HG03457 (cell line): Measurements from ENCODE around the gene OTUD7B.
"Not testable (repeated sequence)": the region's sequence is repeated elsewhere in the genome, so short reads cannot be mapped to it uniquely, and the experiment has no call there.

Experiments
- ATAC-seq: cut with Tn5 transposase; IDR thresholded peaks from one replicate; pipeline ENCODE4 v1.9.1; 2021; ENCODE audit warnings: moderate number of reproducible peaks; ENCODE audit not compliant: unreplicated experiment

The OTUD7B gene

DNA sequence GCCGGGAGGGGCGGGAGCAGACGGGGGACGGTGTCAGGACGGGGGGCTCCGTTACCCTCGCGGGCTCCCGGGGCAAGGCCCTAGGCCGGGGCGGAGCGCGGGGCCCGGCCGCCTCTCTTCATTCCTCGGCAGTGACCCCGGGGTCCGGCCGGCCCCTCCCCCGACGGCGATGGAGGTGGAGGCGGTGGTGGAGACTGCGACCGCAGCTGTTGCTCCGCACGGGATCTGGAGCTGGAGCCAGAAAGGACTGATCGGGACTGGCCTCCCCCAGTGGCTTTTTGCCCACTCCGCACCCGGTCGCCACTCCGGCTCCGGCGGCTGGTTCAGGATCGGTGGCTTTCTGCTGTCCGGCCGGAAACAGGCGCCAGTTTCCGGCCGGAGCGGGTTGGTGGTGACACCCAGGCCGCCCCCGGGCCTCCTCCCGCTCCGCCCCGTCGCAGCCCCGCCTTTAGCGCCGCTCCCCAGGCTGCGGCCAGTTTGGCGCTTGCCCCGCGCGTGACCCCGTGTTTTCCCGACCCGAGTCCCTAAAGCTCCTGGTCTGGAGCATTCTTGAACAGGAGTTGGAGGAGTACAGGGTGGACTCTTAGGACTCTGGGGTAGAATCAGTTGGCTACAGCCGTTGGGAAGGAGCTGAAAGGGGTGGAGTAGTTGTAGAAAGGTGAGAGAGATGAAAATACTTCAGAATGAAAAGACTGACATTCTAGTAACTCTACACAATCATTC lies at the start of gene OTUD7B:
TSS of gene OTUD7B (minus strand) at position 334 of the 723 bp plus-strand sequence. CDS start 33,216 bp downstream, outside the sequence.
- peak; percentile 57 for ATAC-seq

- ATAC-seq = no peak
Measured at GRCh38 chr1:150060260-150060659, 49.7 kb upstream of the OTUD7B start.

DNA sequence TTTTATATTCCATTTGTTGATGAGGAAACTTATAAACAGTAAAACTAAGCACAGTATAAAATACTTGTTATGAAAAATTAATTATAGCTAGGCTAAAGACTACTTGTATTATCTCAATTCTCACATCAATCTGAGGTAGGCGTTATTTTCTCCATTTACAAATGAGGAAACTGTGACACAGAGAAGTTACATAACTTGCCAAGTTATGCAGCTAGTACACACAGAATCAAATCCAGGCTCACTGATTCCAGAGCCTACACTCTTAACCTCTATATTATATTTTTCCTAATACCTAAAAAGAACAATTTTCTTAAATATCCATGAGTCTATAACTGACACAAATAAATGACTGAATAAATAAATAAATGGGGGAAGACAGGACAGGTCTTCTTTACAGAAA lies 45.9 kb upstream of the OTUD7B start:
- ATAC-seq = no peak

- ATAC-seq = not testable (repeated sequence)
Measured at GRCh38 chr1:150055507-150055906, 45.0 kb upstream of the OTUD7B start.

- ATAC-seq = no peak
Measured at GRCh38 chr1:150053926-150054325, 43.4 kb upstream of the OTUD7B start.

GRCh38 chr1:150051905-150052412 lies 41.4 kb upstream of the OTUD7B start:
- not testable (repeated sequence) for ATAC-seq

- ATAC-seq = no peak
Measured at GRCh38 chr1:150051089-150051373, 40.5 kb upstream of the OTUD7B start.

DNA sequence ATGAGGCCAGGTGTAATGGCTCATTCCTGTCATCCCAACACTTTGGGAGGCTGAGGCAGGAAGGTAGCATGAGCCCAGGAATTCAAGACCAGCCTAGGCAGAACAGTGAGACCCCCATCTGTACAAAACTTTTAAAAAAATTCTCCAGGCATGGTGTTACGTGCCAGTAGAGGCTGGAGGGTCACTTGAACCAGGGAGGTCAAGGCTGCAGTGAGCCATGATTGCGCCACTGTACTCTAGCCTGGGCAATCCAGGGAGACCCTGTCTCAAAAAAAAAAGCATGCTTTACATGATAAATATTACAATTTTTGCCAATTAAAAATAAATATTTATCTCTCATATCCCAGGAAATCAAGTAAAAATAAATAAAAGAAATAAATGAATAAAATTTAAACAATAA lies 39.4 kb upstream of the OTUD7B start:
- ATAC-seq = no peak

- ATAC-seq = no peak
Measured at GRCh38 chr1:150034336-150034735, 23.8 kb upstream of the OTUD7B start.

DNA sequence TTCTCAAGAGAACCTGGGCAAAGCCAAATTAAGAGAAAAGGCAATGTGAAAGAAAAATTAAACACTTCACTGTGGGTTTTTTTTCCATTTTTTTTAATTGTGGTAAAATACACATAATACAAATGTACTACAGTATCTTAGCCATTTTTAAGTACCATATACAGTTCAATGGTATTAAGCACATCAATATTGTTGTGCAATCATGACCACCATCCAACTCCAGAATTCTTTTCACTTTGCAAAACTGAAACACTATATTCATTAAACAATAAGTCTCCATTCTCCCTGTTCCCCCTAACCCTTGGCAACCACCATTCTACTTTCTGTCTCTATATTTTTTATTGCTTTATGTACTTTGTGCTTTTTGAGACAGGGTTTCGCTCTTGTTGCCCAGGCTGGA lies 17.8 kb upstream of the OTUD7B start:
- no peak for ATAC-seq

- no peak for ATAC-seq
Measured at GRCh38 chr1:150024156-150024555, 13.6 kb upstream of the OTUD7B start.

- no peak for ATAC-seq
Measured at GRCh38 chr1:150022357-150022756, 11.8 kb upstream of the OTUD7B start.

DNA sequence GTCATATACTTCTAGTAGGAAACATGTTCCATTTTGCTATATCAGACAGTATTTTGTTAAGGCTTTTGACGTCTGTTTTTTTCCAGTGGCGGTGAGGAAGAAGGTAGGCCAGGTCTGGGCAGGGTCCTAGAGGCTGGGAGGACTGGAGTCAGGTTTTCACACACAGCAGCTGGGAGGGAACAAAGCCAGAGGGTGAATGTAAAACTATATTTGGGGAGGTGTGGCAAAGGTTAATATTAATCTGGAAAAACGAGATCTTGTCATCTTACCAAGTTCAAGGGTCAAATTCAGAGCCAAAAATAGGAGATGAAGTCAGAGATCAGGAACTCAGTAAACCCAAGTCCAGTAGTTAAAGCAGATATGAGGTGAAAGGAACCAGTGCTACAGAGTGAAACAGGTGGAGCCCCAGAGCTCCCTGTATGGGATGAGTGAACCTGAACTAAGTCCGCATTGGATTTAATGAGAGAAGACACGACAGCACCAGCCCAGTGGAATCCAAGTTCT lies 10.7 kb upstream of the OTUD7B start:
- no peak for ATAC-seq

- no peak for ATAC-seq
Measured at GRCh38 chr1:150020711-150021110, 10.2 kb upstream of the OTUD7B start.

GRCh38 chr1:150018165-150018564 lies 7.6 kb upstream of the OTUD7B start:
- ATAC-seq = no peak

- ATAC-seq = no peak
Measured at GRCh38 chr1:150017206-150017750, 6.8 kb upstream of the OTUD7B start.

DNA sequence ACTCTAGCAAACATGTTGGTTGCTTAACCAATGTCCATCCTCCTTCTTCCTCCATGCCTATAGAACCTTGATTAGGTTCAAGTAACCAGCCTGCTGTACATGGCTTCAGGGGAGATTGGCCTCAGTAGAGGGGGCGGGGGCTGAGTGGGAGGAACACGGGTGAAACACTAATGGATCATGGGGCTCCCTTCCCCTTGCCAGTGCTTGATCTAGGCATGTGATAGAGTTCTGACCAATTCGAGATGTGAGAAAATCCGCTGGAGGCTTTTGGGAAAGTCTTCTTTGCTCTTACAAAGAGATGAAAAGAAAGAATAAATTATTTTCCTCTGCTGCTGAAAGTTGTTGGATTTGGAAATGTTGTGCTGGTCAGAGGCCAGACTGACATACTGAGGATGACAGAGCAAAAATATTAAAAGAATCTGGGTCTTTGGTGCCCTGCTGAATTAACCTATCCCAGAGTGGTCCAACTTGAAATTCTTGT lies 5.2 kb upstream of the OTUD7B start:
- ATAC-seq = no peak

GRCh38 chr1:150012611-150013010 lies 2.1 kb upstream of the OTUD7B start:
- no peak for ATAC-seq

- no peak for ATAC-seq
Measured at GRCh38 chr1:150009604-150010392, 728 bp downstream of the OTUD7B start.

DNA sequence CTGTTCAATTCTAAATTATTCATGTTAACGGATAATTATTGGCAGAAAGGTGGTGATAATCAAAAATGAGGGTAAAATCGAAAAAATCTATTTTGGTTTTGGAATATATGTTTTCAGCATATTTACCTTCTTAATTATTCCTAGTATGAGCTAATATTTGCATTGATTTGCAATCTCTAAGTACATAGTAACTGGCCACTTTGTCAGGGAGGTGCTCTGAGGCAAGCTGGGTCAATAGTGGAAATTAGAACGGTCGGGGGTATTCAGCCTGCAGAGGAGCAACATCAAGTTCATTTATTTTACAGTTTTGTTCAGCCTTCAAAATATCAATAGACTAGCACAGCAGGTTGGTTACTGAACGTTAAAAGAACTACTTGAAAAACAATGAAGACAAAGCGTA lies 1.8 kb downstream of the OTUD7B start:
- ATAC-seq = no peak

GRCh38 chr1:150006881-150007421 lies 3.6 kb downstream of the OTUD7B start:
- no peak for ATAC-seq
